Peyer's patch (tissue), 4 donors: Measurements from ENCODE around the gene CCDC88C.

Experiments used
- CTCF ChIP-seq, 6 experiments: fragments of 450-650 bp in 4 of 6; fragments of 200-600 bp in 2 of 6; sonication (generic) in 1 of 6; IDR thresholded peaks; one replicate each; pipeline ENCODE4 v1.5.1; 2017 to 2019; ENCODE audit warnings: antibody characterized with exemption in 6 of 6, mild to moderate bottlenecking in 3 of 6, moderate library complexity in 1 of 6
- POLR2A ChIP-seq, 2 donors: fragments of 450-650 bp; IDR thresholded peaks; one replicate each; pipeline ENCODE4 v1.5.1; 2017; ENCODE audit warnings: antibody characterized with exemption in 2 of 2, mild to moderate bottlenecking in 2 of 2, moderate library complexity in 2 of 2

DNA sequence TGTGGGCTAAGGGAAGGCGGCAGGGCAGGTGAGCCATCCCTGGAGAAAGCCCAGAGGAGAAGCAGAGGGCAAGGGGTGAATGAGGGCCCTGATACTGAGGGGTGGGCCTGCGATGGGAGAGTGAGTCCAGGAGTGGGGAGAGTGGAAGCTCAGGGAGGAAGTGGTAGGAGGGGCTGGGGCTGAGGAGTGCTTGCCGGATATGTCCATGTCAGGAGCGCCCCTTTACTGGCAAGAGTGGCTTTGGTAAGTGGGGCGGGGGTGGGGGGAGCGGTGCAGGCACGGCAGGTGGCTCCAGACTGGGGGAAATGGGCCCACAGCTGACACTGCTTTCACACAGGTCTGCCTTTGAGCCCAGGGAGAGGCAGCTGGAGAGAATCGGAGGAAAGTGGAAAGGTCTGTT lies 86.8 kb downstream of the CCDC88C start:
- TF ChIP-seq CTCF (IDR thresholded peaks at IDR 0.05) (no peak), POLR2A (IDR thresholded peaks at IDR 0.05) (no peak)
